MCF 10A (cell line): Measurements from ENCODE around the gene GRIK5. TPM values are rescaled to one million over a fixed set of nuclear protein-coding genes. Genes with fewer than 3 reads are reported as not detected.

Experiments
- total RNA-seq: library from RNA; stranded (reverse); gene quantifications from 2 replicates; pipeline ENCODE4 v1.2.3, GENCODE V29; 2022

Gene GRIK5
- total RNA-seq, 1 experiment from 2014 or later, result 1.8 TPM

Other genes starting within 250 kb of the GRIK5 start
- gene LYPD4, start 225.5 kb downstream of the GRIK5 start, total RNA-seq, result not detected in 2 replicates
- not detected in 2 replicates for gene DMRTC2, start 225.2 kb downstream of the GRIK5 start, total RNA-seq
- 3,060 and 3,357 TPM in 2 replicates for gene RPS19, start 210.0 kb downstream of the GRIK5 start, total RNA-seq
- not detected in 2 replicates for gene CD79A, start 192.9 kb downstream of the GRIK5 start, total RNA-seq
- 106 and 108 TPM in 2 replicates for gene ARHGEF1, start 187.0 kb downstream of the GRIK5 start, total RNA-seq
- gene ERFL, start 141.8 kb downstream of the GRIK5 start, total RNA-seq, result 0.34 TPM in 1 of 2 replicates, not detected in the other
- 75.4 and 104 TPM in 2 replicates for gene RABAC1, start 110.9 kb downstream of the GRIK5 start, total RNA-seq
- gene ATP1A3, start 76.0 kb downstream of the GRIK5 start, total RNA-seq, result not detected in 2 replicates
- gene ZNF574, start 6.0 kb upstream of the GRIK5 start, total RNA-seq, result 12.2 and 13.5 TPM in 2 replicates
- gene POU2F2, start 62.2 kb upstream of the GRIK5 start, total RNA-seq, result 0.49 and 0.70 TPM in 2 replicates
- gene DEDD2, start 147.5 kb upstream of the GRIK5 start, total RNA-seq, result 28.5 and 31.2 TPM in 2 replicates
- 11.5 and 12.3 TPM in 2 replicates for gene ZNF526, start 150.1 kb upstream of the GRIK5 start, total RNA-seq
- 53.5 and 54.5 TPM in 2 replicates for gene GSK3A, start 172.4 kb upstream of the GRIK5 start, total RNA-seq
- gene ERF, start 184.9 kb upstream of the GRIK5 start, total RNA-seq, result 27.8 and 35.1 TPM in 2 replicates
- 66.9 and 67.9 TPM in 2 replicates for gene CIC, start 199.0 kb upstream of the GRIK5 start, total RNA-seq
- gene PRR19, start 231.9 kb upstream of the GRIK5 start, total RNA-seq, result 0.30 and 0.64 TPM in 2 replicates
- gene PAFAH1B3, start 232.4 kb upstream of the GRIK5 start, total RNA-seq, result 9.5 and 30.6 TPM in 2 replicates
- gene TMEM145, start 243.1 kb upstream of the GRIK5 start, total RNA-seq, result not detected in 2 replicates